Measurements from ENCODE around the gene CITED2.

CITED2 gene

DNA sequence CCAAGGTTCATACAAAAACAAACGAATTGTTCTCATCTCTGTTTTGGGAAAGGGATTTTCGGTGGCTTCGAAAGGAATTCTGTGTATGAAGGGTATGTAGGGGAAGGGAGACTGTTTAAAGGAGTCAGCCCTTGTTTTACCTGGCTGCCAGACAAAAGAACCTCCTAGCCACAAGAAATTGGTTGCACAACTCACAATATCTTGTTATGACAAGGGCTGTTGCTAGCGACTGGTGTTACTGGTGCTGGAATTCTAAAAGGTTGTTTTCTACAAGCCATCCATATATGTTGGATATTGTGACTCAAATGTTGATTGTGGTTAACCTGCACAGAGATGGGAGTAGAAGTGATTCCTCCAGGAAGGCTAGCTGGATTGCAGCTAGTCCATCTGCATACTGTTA, 34.6 kb upstream of the CITED2 start:
- no peaks in the 10 kb centered on the region for H3K9me3 ChIP-seq (ENCODE audit: insufficient read depth, low read length)
- peaks cover 4% of the 10 kb centered on the region for H3K4me1 ChIP-seq (ENCODE audit: insufficient read depth, insufficient read length)
- H3K36me3 ChIP-seq (ENCODE audit: insufficient read depth, insufficient read length, low read length) = no peaks in the 10 kb centered on the region
- no peak overlapping the region for H3K4me3 ChIP-seq (ENCODE audit: insufficient read length, low read depth)
- no peaks in the 10 kb centered on the region for H3K27me3 ChIP-seq (ENCODE audit: insufficient read depth, insufficient read length)
- no peak for TF ChIP-seq ZNF274 (IDR thresholded peaks at IDR 0.05; ENCODE audit: low read depth, low read length)
- no peak for TF ChIP-seq YY1 (IDR thresholded peaks at IDR 0.05; ENCODE audit: insufficient read depth, insufficient read length)
- DNase-seq (ENCODE audit: low read depth, low spot score) = no peak
- H3K9ac ChIP-seq (ENCODE audit: insufficient read length, low read depth) = no peak overlapping the region

- no peaks in the 10 kb centered on the region for H3K36me3 ChIP-seq (ENCODE audit: insufficient read depth, insufficient read length, low read length)
- no peaks in the 10 kb centered on the region for H3K27me3 ChIP-seq (ENCODE audit: insufficient read depth, insufficient read length)
- DNase-seq (ENCODE audit: low read depth, low spot score) = no peak
- no peak overlapping the region for H3K9ac ChIP-seq (ENCODE audit: insufficient read length, low read depth)
- peaks cover 4% of the 10 kb centered on the region for H3K4me1 ChIP-seq (ENCODE audit: insufficient read depth, insufficient read length)
- H3K9me3 ChIP-seq (ENCODE audit: insufficient read depth, low read length) = no peaks in the 10 kb centered on the region
- TF ChIP-seq SUZ12 (IDR thresholded peaks at IDR 0.05; ENCODE audit: extremely low read depth, insufficient read depth, insufficient read length) (no peak), ZNF274 (IDR thresholded peaks at IDR 0.05; ENCODE audit: low read depth, low read length) (no peak), YY1 (IDR thresholded peaks at IDR 0.05; ENCODE audit: insufficient read depth, insufficient read length) (no peak)
- no peak overlapping the region for H3K4me3 ChIP-seq (ENCODE audit: insufficient read length, low read depth)
Measured at GRCh38 chr6:139407718-139408222, 33.3 kb upstream of the CITED2 start.

- Histone ChIP-seq H3K9me3 (ENCODE audit: insufficient read depth, low read length) (no peaks in the 10 kb centered on the region), H3K27me3 (ENCODE audit: insufficient read depth, insufficient read length) (no peaks in the 10 kb centered on the region), H3K4me3 (ENCODE audit: insufficient read length, low read depth) (no peak overlapping the region), H3K9ac (ENCODE audit: insufficient read length, low read depth) (no peak overlapping the region), H3K36me3 (ENCODE audit: insufficient read depth, insufficient read length, low read length) (no peaks in the 10 kb centered on the region), H3K4me1 (ENCODE audit: insufficient read depth, insufficient read length) (peaks cover 4% of the 10 kb centered on the region)
- TF ChIP-seq YY1 (IDR thresholded peaks at IDR 0.05; ENCODE audit: insufficient read depth, insufficient read length) (no peak), SUZ12 (IDR thresholded peaks at IDR 0.05; ENCODE audit: extremely low read depth, insufficient read depth, insufficient read length) (no peak)
- no peak for DNase-seq (ENCODE audit: low read depth, low spot score)
Measured at GRCh38 chr6:139406577-139407343, 32.3 kb upstream of the CITED2 start.

- no peak for TF ChIP-seq ZNF274 (IDR thresholded peaks at IDR 0.05; ENCODE audit: low read depth, low read length)
- TF ChIP-seq YY1 (IDR thresholded peaks at IDR 0.05; ENCODE audit: insufficient read depth, insufficient read length) = no peak
- no peak for TF ChIP-seq SUZ12 (IDR thresholded peaks at IDR 0.05; ENCODE audit: extremely low read depth, insufficient read depth, insufficient read length)
- Histone ChIP-seq H3K9ac (ENCODE audit: insufficient read length, low read depth) (no peak overlapping the region), H3K9me3 (ENCODE audit: insufficient read depth, low read length) (no peaks in the 10 kb centered on the region), H3K4me1 (ENCODE audit: insufficient read depth, insufficient read length) (no peaks in the 10 kb centered on the region), H3K4me3 (ENCODE audit: insufficient read length, low read depth) (no peak overlapping the region), H3K27me3 (ENCODE audit: insufficient read depth, insufficient read length) (no peaks in the 10 kb centered on the region), H3K36me3 (ENCODE audit: insufficient read depth, insufficient read length, low read length) (no peaks in the 10 kb centered on the region)
- no peak for DNase-seq (ENCODE audit: low read depth, low spot score)
Measured at GRCh38 chr6:139402876-139403386, 28.5 kb upstream of the CITED2 start.

- Histone ChIP-seq H3K4me1 (ENCODE audit: insufficient read depth, insufficient read length) (no peaks in the 10 kb centered on the region), H3K9me3 (ENCODE audit: insufficient read depth, low read length) (no peaks in the 10 kb centered on the region), H3K4me3 (ENCODE audit: insufficient read length, low read depth) (no peak overlapping the region), H3K27me3 (ENCODE audit: insufficient read depth, insufficient read length) (no peaks in the 10 kb centered on the region), H3K9ac (ENCODE audit: insufficient read length, low read depth) (no peak overlapping the region), H3K36me3 (ENCODE audit: insufficient read depth, insufficient read length, low read length) (no peaks in the 10 kb centered on the region)
- no peak for TF ChIP-seq SUZ12 (IDR thresholded peaks at IDR 0.05; ENCODE audit: extremely low read depth, insufficient read depth, insufficient read length)
- no peak for TF ChIP-seq ZNF274 (IDR thresholded peaks at IDR 0.05; ENCODE audit: low read depth, low read length)
- TF ChIP-seq YY1 (IDR thresholded peaks at IDR 0.05; ENCODE audit: insufficient read depth, insufficient read length) = no peak
- no peak for DNase-seq (ENCODE audit: low read depth, low spot score)
Measured at GRCh38 chr6:139398658-139399057, 24.2 kb upstream of the CITED2 start.

GRCh38 chr6:139395891-139396301, 21.4 kb upstream of the CITED2 start:
- no peak overlapping the region for H3K4me3 ChIP-seq (ENCODE audit: insufficient read length, low read depth)
- H3K4me1 ChIP-seq (ENCODE audit: insufficient read depth, insufficient read length) = no peaks in the 10 kb centered on the region
- DNase-seq (ENCODE audit: low read depth, low spot score) = peak; percentile 57
- no peak overlapping the region for H3K9ac ChIP-seq (ENCODE audit: insufficient read length, low read depth)
- TF ChIP-seq ZNF274 (IDR thresholded peaks at IDR 0.05; ENCODE audit: low read depth, low read length) (no peak), YY1 (IDR thresholded peaks at IDR 0.05; ENCODE audit: insufficient read depth, insufficient read length) (no peak), SUZ12 (IDR thresholded peaks at IDR 0.05; ENCODE audit: extremely low read depth, insufficient read depth, insufficient read length) (no peak)
- no peaks in the 10 kb centered on the region for H3K36me3 ChIP-seq (ENCODE audit: insufficient read depth, insufficient read length, low read length)
- H3K9me3 ChIP-seq (ENCODE audit: insufficient read depth, low read length) = no peaks in the 10 kb centered on the region
- H3K27me3 ChIP-seq (ENCODE audit: insufficient read depth, insufficient read length) = no peaks in the 10 kb centered on the region

- DNase-seq (ENCODE audit: low read depth, low spot score) = no peak
- Histone ChIP-seq H3K36me3 (ENCODE audit: insufficient read depth, insufficient read length, low read length) (no peaks in the 10 kb centered on the region), H3K9me3 (ENCODE audit: insufficient read depth, low read length) (no peaks in the 10 kb centered on the region), H3K4me3 (ENCODE audit: insufficient read length, low read depth) (no peak overlapping the region), H3K4me1 (ENCODE audit: insufficient read depth, insufficient read length) (no peaks in the 10 kb centered on the region), H3K9ac (ENCODE audit: insufficient read length, low read depth) (no peak overlapping the region), H3K27me3 (ENCODE audit: insufficient read depth, insufficient read length) (no peaks in the 10 kb centered on the region)
- TF ChIP-seq ZNF274 (IDR thresholded peaks at IDR 0.05; ENCODE audit: low read depth, low read length) (no peak), YY1 (IDR thresholded peaks at IDR 0.05; ENCODE audit: insufficient read depth, insufficient read length) (no peak), SUZ12 (IDR thresholded peaks at IDR 0.05; ENCODE audit: extremely low read depth, insufficient read depth, insufficient read length) (no peak)
Measured at GRCh38 chr6:139395371-139395770, 20.9 kb upstream of the CITED2 start.

Data from NT2/D1 (cell line).